HG03045 (cell line): ENCODE results near the gene PJA2.

Experiments
- ATAC-seq: cut with Tn5 transposase; IDR thresholded peaks from one replicate; pipeline ENCODE4 v1.9.1; 2021; ENCODE audit warnings: mild to moderate bottlenecking, moderate library complexity; ENCODE audit not compliant: unreplicated experiment

Gene PJA2

DNA sequence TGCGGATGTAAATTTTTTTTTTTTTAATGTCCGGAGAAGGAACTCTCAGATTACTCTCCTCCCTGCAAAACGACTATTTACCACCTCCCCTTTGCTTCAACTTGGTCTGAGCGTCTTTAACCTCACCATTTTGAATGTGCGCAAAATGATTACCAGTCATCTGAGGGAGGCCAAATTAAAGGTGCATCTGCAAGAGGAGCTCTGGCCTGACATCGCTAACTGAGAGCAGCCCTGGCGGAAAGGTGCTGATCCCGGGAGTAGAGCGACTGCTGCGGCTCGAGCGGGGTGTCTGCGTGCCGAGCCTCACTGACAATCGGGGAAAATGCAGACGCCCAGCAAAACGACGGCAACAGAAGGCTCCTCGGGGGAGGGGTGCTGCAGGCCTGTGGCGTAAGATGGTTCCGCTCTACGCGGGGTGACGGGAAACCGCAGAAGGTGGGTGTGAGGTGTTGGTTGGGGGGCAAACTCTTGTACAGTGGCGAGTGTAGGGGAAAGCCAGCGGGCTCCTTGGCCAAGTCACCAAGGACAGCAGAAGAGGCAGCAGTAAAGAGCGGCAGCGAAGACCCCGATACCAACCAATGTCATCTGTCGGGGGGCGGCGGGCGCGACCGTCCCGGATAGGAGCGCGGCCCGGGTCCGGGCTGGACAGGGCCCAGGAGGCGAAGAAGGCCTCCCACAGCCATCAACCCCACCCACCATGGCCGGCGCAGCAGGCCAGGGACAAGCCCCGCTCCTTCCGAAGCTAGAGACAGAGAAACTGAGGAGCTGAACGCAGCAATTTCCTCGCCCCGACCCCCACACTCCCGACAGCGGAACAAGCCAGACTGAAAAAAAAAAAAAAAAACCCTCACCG, 557 bp downstream of the PJA2 start:
- ATAC-seq, result peak; percentile 29

GRCh38 chr5:109407913-109408312, 1.9 kb downstream of the PJA2 start:
- ATAC-seq, result no peak

GRCh38 chr5:109406719-109407118, 3.1 kb downstream of the PJA2 start:
- no peak for ATAC-seq

- ATAC-seq, result no peak
Measured at GRCh38 chr5:109404428-109404960, 5.3 kb downstream of the PJA2 start.

DNA sequence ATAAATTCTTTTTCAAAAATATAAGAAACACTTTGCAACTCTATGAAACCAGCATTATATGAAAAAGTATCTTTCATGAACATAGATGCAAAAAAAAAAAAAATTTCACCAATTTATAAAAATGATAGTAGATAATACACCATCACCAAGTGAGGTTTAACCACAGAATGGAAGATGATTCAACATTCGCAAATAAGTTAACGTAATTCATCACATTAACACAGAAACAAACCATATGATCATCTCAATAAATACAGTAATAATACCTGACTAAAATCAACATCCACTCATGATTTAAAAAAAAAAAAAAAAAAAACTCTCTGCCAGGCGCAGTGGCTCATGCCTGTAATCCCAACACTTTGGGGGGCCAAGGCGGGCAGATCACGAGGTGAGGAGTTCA, 6.3 kb downstream of the PJA2 start:
- ATAC-seq, result no peak

DNA sequence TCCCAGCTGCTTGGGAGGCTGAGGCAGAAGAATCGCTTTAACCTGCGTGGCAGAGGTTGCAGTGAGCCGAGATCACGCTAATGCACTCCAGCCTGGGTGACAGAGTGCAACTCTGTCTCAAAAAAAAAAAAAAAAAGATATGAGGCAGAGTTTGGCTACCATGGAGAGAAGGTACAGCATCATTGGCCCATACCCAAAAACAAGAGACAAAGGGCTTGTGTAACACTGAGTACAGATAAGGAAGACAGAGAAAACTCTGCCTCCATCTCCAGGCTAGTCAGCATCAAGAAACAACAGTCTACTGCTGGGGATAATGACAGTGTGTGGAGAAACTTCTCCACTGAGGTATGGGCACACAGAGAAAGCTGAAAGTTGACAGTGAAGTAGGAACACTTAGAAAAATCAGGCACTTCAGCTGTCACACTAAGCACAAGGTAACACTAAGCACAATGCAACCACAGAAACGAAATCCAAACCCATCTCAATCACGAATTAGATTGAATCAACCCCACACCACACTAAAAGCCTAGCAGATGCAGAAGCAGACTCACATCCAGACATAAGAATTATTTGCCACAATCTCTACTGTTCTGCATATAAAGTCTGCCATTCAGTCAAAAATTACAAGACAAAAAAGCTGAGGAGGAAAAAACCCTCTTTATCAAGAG, 10.5 kb downstream of the PJA2 start:
- ATAC-seq, result no peak

DNA sequence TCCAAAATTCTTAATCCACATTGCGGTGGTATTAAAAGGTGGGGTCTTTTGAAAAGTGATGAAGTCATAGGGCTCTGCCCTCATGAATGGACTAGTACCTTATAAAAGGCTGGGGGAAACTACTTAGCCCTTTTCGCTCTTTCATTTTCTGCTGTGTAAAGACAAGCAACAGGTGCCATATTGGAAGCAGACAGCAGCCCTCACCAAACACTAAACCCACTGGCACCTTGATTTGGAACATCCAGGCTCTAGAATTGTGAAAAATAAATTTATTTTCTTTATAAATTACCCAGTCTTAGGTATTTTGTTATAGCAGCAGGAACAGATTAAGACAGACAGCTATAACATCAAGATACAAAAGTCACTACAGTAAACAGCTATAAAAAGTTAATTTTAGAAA, 12.8 kb downstream of the PJA2 start:
- no peak for ATAC-seq

GRCh38 chr5:109394806-109395205, 15.0 kb downstream of the PJA2 start:
- no peak for ATAC-seq

DNA sequence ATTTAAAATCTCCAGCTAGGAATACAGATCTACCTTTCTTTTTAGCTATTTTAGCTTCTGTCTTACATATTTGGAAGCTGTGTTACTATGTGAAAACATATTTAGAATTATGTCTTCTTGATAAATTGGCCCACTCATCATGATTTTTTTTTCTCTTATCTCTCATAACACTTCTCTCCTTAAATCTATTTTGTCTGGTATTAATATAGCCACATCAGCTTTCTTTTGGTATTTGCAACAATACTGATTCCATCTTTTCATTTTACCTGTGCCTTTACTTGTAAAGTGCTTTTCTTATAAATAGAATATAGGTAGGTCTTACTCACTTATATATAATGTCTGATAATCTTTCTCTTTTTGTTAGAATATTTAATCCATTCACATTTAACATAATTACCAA, 19.6 kb downstream of the PJA2 start:
- ATAC-seq, result no peak

GRCh38 chr5:109388407-109388806, 21.4 kb downstream of the PJA2 start:
- ATAC-seq, result no peak

GRCh38 chr5:109387408-109387974, 22.3 kb downstream of the PJA2 start:
- no peak for ATAC-seq

GRCh38 chr5:109378095-109378494, 31.7 kb downstream of the PJA2 start:
- no peak for ATAC-seq

GRCh38 chr5:109374625-109375024, 35.1 kb downstream of the PJA2 start:
- no peak for ATAC-seq

DNA sequence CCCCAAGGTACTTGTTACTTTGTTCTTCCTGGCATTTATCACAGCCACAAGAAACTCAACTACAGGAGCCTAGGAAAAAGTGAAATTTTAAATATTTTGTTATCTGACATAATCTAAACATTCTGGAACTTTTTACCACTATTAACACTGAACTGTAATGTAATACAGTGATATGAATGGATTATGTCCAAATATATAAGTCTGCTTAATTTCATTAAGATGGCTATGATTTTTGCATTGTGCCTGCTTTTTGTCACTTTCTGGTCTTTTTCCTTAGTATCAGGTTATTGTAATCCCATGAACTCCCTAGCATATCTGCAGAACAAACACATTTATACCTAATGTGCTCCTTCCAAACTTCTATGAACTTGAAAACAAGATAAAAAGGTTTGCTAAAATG, 35.8 kb downstream of the PJA2 start:
- no peak for ATAC-seq

DNA sequence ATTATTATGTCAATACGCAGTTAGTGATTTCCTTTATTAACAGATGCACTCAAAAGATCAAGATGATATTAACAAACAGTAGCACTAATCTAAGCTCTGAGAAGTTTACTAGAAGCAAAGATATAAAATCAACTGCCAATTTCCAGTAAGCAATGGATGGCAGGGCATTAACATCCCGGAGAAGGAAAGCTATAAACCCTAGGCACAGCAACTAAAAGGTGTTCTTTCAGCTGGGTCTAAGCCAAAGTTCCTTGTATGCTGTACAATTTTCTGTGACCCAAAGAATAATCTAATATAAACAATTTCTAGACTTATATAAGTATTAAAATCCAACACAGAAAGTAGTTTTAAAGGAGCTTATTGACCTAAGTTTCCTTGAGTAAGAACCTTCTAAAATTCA, 39.4 kb downstream of the PJA2 start:
- no peak for ATAC-seq

DNA sequence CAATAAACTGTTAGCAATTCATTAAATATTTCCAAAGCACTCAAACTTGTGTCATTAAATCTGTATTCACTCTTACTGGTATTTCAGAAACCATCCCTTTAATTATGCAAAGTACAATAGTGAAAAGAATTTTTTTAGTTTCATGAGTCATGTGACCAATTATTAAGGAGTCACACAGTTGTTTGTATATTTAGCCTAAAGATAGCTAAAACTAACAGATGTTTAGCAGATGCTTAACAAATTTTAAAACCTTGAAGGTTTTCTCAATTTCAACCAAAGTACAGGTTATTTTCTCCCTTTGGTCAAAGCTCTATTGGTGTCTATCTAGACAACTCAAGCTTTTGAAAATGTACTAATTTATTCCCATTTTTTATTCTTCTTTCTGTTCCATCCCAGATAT, 44.1 kb downstream of the PJA2 start:
- no peak for ATAC-seq

GRCh38 chr5:109364977-109365376, 44.8 kb downstream of the PJA2 start:
- no peak for ATAC-seq

DNA sequence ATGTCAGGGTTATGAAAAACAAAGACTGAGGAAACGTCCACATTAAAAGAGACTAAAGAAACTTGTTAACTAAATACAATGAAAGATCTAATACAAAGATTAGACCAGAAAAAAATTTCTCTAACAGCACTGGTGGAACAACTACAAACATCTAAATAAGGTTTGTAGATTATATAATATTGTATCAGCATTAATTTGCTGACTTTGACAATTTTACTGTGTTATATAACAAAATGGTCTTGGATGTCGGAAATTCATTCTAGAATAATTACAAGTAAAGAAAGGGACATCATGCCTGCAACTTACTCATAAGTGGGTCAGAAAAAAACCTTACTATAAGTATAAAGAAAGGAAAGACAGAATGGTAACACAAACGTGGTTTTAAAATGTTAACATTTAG, 50.1 kb downstream of the PJA2 start:
- ATAC-seq, result no peak

- no peak for ATAC-seq
Measured at GRCh38 chr5:109357807-109358206, 52.0 kb downstream of the PJA2 start.

DNA sequence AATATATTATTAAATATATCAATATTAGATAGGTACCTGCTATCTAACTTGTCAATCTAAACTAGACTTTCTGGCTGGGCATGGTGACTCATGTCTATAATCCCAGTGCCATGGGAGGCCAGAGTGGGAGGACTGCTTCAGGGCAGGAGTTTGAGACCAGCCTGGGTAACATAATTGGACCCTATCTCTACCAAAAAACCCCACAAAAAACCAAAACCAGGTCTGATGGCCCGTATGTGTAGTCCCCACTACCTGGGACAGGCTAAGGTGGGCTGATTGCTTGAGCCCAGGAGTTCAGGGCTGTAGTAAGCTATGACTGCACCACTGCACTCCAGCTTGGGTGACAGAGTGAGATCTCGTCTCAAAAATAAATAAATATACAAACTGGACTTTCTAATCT, 55.0 kb downstream of the PJA2 start:
- ATAC-seq, result no peak

DNA sequence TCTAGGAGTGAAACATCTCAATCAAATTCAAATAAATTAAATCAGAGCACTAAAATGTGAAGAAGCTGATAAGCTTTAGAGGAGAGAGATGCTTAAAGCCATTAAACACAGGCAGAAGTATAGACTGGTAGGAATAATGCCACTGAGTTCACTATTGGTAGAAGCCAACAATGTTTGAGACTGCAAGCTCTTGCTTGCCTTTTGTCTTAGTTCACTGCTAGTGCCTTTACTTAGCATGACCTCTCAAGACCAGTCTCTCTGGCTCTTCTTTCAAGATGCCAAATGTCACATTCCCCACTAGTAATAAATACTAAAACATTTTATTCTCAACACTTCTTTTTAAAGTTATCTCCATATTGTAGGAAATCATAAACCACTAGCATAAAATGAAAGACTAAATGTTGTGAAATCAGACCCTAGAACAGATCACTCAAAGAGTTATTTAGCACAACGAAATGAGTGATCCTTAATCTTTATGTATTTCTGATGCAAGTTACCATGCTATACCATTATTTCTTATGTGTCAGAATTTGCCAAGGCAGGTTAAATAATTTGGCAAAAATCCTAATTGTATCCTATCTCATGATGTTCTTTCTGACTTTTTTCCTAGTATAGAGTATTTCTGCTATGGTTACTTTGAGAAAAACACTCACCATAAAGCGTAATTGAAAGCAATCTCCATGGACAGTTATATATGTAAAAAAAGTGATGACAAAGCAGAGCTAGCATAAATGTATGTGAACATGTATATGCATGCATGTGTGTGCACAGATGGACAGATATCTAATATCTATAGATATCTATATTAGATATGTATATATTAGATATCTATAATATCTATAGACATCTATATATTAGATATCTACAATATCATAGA, 57.5 kb downstream of the PJA2 start:
- ATAC-seq, result no peak
